ENCODE data around the gene ATP1A2. TPM values are rescaled to one million over a fixed set of nuclear protein-coding genes. Genes with fewer than 3 reads are reported as not detected.
A peak's percentile ranks its signal among the peaks of the same experiment; 100 is the strongest.

The ATP1A2 gene
- total RNA-seq, 3 donors from 2014 or later (not counting 1 experiment from before 2014, with no cell fraction given), result not detected

DNA sequence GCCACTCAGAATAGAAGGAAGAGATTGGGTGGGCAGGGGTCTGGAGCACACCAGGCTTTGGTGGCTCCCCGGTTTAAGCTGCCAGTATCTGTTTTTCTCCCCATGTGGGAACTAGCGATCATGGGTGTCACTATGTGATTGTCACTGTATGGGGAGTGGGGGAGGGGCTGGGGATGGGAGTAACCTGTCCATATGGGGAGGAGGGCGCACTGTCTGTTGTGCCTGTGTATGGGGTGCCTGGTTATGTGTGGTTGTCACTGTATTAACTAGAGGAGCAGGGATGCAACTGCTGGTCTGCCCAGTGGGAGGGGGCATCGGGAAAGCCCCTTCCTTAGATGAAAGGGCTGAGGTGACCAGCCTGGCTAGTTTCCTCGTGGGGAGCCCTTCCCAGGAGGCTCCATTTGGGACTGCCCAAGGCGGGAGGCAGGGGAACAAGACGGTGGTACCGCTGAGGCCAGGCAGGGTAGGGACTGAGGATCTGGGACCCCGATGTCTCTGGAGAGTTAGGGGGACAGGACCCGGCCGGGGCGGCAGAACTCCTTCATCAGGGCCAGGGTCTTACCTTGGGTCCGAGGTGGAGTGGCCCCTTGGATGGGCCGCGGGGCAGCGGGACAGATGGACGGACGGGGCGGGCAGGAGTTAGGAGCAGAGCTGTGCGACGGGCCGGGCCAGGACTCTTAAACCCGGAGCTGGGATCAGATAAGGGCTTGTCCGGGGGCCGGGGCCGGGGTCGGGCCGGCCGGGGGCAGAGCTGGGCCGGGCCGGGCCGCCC lies 45.9 kb upstream of the ATP1A2 start, which contains the start of gene KCNJ10:
Gene KCNJ10, minus strand, starts transcription at position 701 of the 772 bp plus-strand sequence. CDS start 27,628 bp downstream, outside the sequence.
- H3K36me3 ChIP-seq (ENCODE audit: control insufficient read depth, insufficient read depth, low read length), result no peaks in the 10 kb centered on the region
- ATAC-seq, result no peak
- TF ChIP-seq, protein P1, sequence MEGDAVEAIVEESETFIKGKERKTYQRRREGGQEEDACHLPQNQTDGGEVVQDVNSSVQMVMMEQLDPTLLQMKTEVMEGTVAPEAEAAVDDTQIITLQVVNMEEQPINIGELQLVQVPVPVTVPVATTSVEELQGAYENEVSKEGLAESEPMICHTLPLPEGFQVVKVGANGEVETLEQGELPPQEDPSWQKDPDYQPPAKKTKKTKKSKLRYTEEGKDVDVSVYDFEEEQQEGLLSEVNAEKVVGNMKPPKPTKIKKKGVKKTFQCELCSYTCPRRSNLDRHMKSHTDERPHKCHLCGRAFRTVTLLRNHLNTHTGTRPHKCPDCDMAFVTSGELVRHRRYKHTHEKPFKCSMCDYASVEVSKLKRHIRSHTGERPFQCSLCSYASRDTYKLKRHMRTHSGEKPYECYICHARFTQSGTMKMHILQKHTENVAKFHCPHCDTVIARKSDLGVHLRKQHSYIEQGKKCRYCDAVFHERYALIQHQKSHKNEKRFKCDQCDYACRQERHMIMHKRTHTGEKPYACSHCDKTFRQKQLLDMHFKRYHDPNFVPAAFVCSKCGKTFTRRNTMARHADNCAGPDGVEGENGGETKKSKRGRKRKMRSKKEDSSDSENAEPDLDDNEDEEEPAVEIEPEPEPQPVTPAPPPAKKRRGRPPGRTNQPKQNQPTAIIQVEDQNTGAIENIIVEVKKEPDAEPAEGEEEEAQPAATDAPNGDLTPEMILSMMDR (IDR thresholded peaks at IDR 0.05), result no peak
- WGBS (ENCODE audit: insufficient coverage), result 15% methylated on average over 32 of the region's 32 CpGs
- Mint-ChIP-seq H3K36me3 (no peaks in the 10 kb centered on the region), H3K4me3 (peak within 1 kb of the TSS; percentile 86), H3K27me3 (ENCODE audit: low read depth in 2 of 2) (peaks cover 6 to 34% of the 10 kb centered on the region in 2 donors), H3K9me3 (no peaks in the 10 kb centered on the region), H3K4me1 (peaks cover 6 to 21% of the 10 kb centered on the region in 2 donors), H3K27ac (peak within 1 kb of the TSS in 1 of 2 donors; percentile 80)
- intact Hi-C loops (cut with micrococcal nuclease), result no loop called here
- H3K27ac ChIP-seq (ENCODE audit: low read length), result no peak within 1 kb of the TSS
- peak within 1 kb of the TSS; percentile 45 for H3K4me3 ChIP-seq (ENCODE audit: low read length)
- no peak for DNase-seq
- H3K9me3 ChIP-seq (ENCODE audit: control insufficient read depth, insufficient read depth, low read length), result no peaks in the 10 kb centered on the region
- H3K27me3 ChIP-seq (ENCODE audit: control insufficient read depth, insufficient read depth, low read length), result peaks cover 18% of the 10 kb centered on the region
- peaks cover 14% of the 10 kb centered on the region for H3K4me1 ChIP-seq (ENCODE audit: control insufficient read depth, insufficient read depth, low read length)

DNA sequence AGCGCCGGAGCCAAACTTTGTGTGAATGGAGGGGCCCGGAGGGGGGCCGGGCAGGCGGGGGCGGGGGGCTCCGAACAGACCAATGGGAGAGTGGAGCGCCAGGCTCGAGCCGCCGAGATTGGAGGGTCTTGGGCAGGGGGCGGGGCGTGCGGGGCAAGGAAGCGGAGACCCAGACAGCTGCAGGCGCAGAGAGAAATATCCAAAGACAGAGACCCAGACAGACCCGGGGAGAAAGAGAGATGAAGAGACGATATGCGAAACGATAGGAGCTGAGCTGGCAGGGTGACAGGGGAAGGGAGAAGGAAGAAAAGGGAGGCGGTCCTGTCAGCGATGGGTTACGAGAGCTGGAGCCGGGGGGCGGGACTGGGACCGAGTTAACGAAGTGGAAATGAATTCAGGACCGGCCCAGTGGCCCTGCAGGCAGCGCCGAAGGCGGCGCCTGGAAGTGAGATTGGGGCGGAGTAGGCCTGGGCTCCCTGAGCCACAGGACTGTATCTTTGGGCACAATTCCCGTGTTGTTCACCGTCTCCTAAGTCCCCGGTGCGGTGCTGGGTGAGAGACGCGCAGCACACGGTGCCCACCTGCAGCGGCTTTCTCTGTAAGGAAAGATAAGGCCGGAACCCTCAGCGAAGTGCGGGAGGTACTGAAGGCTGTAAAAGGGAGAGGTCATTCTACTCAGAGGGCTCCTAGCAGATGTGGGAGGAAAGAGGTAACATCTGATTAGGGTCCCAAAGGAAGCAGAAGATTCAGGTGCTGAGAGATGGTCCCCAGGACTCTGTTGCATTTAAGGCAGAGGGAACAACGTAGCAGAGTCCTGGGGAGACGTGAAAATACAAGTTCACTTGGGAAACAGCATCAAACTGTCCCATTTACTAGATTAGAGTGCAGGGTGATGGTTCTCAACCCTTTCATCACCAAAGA lies 45.1 kb upstream of the ATP1A2 start:
- ATAC-seq, result peak; percentile 90 to 96 (median 96)
- Histone ChIP-seq H3K27ac (ENCODE audit: low read length) (no peak overlapping the region), H3K36me3 (ENCODE audit: control insufficient read depth, insufficient read depth, low read length) (no peaks in the 10 kb centered on the region), H3K4me3 (ENCODE audit: low read length) (peak overlapping the region; percentile 45), H3K4me1 (ENCODE audit: control insufficient read depth, insufficient read depth, low read length) (peaks cover 14% of the 10 kb centered on the region), H3K9me3 (ENCODE audit: control insufficient read depth, insufficient read depth, low read length) (no peaks in the 10 kb centered on the region), H3K27me3 (ENCODE audit: control insufficient read depth, insufficient read depth, low read length) (peaks cover 18% of the 10 kb centered on the region)
- peaks cover 14 to 29% of the 10 kb centered on the region in 2 donors for H3K27me3 Mint-ChIP-seq (ENCODE audit: low read depth in 2 of 2)
- H3K36me3 Mint-ChIP-seq, result no peaks in the 10 kb centered on the region
- H3K9me3 Mint-ChIP-seq, result no peaks in the 10 kb centered on the region
- peaks cover 6 to 21% of the 10 kb centered on the region in 2 donors for H3K4me1 Mint-ChIP-seq
- intact Hi-C loops (cut with micrococcal nuclease), result no loop called here
- WGBS (ENCODE audit: insufficient coverage), result 2% methylated on average over 46 of the region's 46 CpGs
- H3K4me3 Mint-ChIP-seq, result peak overlapping the region; percentile 86
- DNase-seq, result peak; percentile 55 to 80
- peak overlapping the region in 1 of 2 donors; percentile 80 for H3K27ac Mint-ChIP-seq
- TF ChIP-seq, protein P1 (IDR thresholded peaks at IDR 0.05), result no peak

DNA sequence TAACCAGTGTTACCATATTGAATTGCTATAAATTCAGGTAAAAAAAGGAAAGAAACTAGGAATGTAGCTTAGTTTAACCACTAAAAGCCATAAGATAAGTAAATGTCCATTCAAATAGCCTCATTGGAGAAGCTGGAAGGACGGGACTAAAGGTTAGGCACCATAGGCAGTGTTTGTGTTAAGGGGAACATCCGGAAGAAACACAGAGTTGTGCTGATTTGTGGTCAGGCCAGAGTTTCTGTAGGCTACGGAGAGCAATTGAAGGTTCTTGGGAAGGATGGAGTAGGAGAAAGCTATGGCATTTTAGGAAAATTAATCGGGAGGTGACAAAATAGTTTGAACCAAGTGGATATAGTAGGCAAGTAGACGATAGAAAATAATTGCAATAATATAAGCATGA lies 44.3 kb upstream of the ATP1A2 start:
- Mint-ChIP-seq H3K4me1 (peaks cover 6 to 21% of the 10 kb centered on the region in 2 donors), H3K9me3 (no peaks in the 10 kb centered on the region), H3K27ac (no peak overlapping the region), H3K4me3 (no peak overlapping the region), H3K27me3 (ENCODE audit: low read depth in 2 of 2) (peaks cover 14 to 29% of the 10 kb centered on the region in 2 donors), H3K36me3 (no peaks in the 10 kb centered on the region)
- no peak for DNase-seq
- no peaks in the 10 kb centered on the region for H3K9me3 ChIP-seq (ENCODE audit: control insufficient read depth, insufficient read depth, low read length)
- H3K4me1 ChIP-seq (ENCODE audit: control insufficient read depth, insufficient read depth, low read length), result peaks cover 14% of the 10 kb centered on the region
- no peak for ATAC-seq
- TF ChIP-seq, protein P1 (IDR thresholded peaks at IDR 0.05), result no peak
- 90% methylated on average over 5 of the region's 5 CpGs for WGBS (ENCODE audit: insufficient coverage)
- intact Hi-C loops (cut with micrococcal nuclease), result no loop called here
- no peak overlapping the region for H3K4me3 ChIP-seq (ENCODE audit: low read length)
- H3K27ac ChIP-seq (ENCODE audit: low read length), result no peak overlapping the region
- no peaks in the 10 kb centered on the region for H3K36me3 ChIP-seq (ENCODE audit: control insufficient read depth, insufficient read depth, low read length)
- H3K27me3 ChIP-seq (ENCODE audit: control insufficient read depth, insufficient read depth, low read length), result peaks cover 18% of the 10 kb centered on the region
